MG63 (cell line): ENCODE results near the gene PAN3. TPM values are rescaled to one million over a fixed set of nuclear protein-coding genes. Genes with fewer than 3 reads are reported as not detected.
"Not testable (repeated sequence)": the region's sequence is repeated elsewhere in the genome, so short reads cannot be mapped to it uniquely, and the experiment has no call there.

Experiments
- DNase-seq: peaks from one replicate; pipeline ENCODE4 v3.0.0-alpha.2; 2020
- H3K27me3 ChIP-seq: fragments of 250-450 bp; sonication (Bioruptor Pico); 2 replicates; pipeline ENCODE4 v1.5.1; 2020; ENCODE audit warnings: mild to moderate bottlenecking, moderate library complexity
- H3K36me3 ChIP-seq: fragments of 250-450 bp; sonication (Bioruptor Pico); 2 replicates; pipeline ENCODE4 v1.5.1; 2020; ENCODE audit warnings: mild to moderate bottlenecking, moderate library complexity
- H3K4me3 ChIP-seq: fragments of 250-450 bp; sonication (Bioruptor Pico); 2 replicates; pipeline ENCODE4 v1.5.1; 2020; ENCODE audit warnings: mild to moderate bottlenecking, moderate library complexity
- H3K9me3 ChIP-seq: fragments of 250-450 bp; sonication (Bioruptor Pico); 2 replicates; pipeline ENCODE4 v1.5.1; 2020; ENCODE audit warnings: mild to moderate bottlenecking, moderate library complexity
- total RNA-seq: library from RNA; depleted of rRNA; stranded (reverse); fragments of >200 nt; shearing (Covaris generic); gene quantifications from 2 replicates; pipeline ENCODE4 v1.2.3, GENCODE V29; 2014; ENCODE audit warnings: low replicate concordance

PAN3 gene
- total RNA-seq, 1 experiment from 2014 or later, result 11.6 TPM

DNA sequence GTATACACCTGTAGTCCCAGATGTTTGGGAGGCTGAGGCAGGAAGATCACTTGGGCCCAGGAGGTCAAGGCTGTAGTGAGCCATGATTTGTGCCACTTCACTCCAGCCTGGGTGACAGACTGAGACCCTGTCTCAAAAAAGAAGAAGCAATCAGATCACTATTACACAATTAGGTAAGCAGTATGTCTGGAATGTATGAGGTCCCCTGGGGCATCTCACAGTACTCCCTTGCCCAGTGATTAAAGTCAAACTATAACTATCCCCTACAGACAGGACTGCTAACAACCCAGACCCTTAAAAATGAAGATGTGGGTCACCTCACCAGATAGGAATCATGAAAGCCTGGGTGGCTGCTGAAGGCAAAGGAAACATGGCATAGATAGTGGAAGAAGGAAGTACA lies 9.4 kb upstream of the PAN3 start:
- DNase-seq, result no peak
- no peaks in the 10 kb centered on the region for H3K27me3 ChIP-seq

GRCh38 chr13:28129911-28130693 lies 8.2 kb upstream of the PAN3 start:
- no peaks in the 10 kb centered on the region for H3K9me3 ChIP-seq
- H3K4me3 ChIP-seq, result no peak overlapping the region
- no peaks in the 10 kb centered on the region for H3K27me3 ChIP-seq
- no peak for DNase-seq
- H3K36me3 ChIP-seq, result no peaks in the 10 kb centered on the region

More for the DNA sequence above, 9.4 kb upstream of the PAN3 start:
- H3K9me3 ChIP-seq, result no peaks in the 10 kb centered on the region
- H3K36me3 ChIP-seq, result no peaks in the 10 kb centered on the region
- H3K4me3 ChIP-seq, result no peak overlapping the region

DNA sequence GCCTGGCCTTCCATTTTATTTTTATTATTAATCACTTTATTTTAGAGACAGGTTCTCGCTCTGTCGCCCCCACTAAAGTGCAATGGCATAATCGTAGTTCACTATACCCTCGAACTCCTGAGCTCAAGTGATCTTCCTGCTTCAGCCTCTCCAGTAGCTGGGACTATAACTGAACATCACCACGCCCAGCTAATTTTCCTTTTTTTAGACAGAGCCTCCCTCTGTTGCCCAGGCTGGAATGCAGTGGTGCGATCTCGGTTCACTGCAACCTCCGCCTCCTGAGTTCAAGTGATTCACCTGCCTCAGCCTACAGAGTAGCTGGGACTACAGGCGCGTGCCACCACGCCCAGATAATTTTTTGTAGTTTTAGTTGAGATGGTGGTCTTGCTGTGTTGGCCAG lies 6.7 kb upstream of the PAN3 start:
- Histone ChIP-seq H3K36me3 (no peaks in the 10 kb centered on the region), H3K27me3 (no peaks in the 10 kb centered on the region), H3K9me3 (no peaks in the 10 kb centered on the region), H3K4me3 (no peak overlapping the region)
- DNase-seq, result no peak

DNA sequence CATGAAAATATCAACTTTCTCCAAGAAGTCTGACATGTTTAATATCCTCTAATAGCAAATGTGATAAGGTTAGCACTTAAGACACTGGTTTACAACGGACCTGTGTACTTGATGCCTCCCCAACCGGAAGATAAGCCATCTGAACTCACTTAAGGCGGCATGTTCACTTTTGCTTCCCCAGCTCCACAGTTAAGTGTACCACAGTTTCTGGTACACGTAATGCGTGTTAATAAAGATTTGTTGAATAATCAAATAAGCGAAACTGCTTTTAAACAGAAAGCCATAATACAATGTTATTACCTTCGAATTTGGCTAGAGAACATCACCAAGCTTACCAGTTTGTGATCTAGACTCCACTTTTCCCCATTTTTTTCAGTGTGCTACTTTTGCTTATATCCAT lies 1.4 kb upstream of the PAN3 start:
- peak overlapping the region; percentile 97 for H3K4me3 ChIP-seq
- DNase-seq, result no peak
- H3K36me3 ChIP-seq, result no peaks in the 10 kb centered on the region
- no peaks in the 10 kb centered on the region for H3K27me3 ChIP-seq
- H3K9me3 ChIP-seq, result no peaks in the 10 kb centered on the region

- Histone ChIP-seq H3K9me3 (no peaks in the 10 kb centered on the region), H3K36me3 (no peaks in the 10 kb centered on the region), H3K27me3 (no peaks in the 10 kb centered on the region), H3K4me3 (peak overlapping the region; percentile 97)
- DNase-seq, result no peak
Observed at GRCh38 chr13:28137596-28137995, 749 bp upstream of the PAN3 start.

GRCh38 chr13:28138756-28139470 lies 568 bp downstream of the PAN3 start:
- no peaks in the 10 kb centered on the region for H3K9me3 ChIP-seq
- DNase-seq, result peak; percentile 83
- H3K36me3 ChIP-seq, result no peaks in the 10 kb centered on the region
- peak overlapping the region; percentile 97 for H3K4me3 ChIP-seq
- H3K27me3 ChIP-seq, result no peaks in the 10 kb centered on the region

DNA sequence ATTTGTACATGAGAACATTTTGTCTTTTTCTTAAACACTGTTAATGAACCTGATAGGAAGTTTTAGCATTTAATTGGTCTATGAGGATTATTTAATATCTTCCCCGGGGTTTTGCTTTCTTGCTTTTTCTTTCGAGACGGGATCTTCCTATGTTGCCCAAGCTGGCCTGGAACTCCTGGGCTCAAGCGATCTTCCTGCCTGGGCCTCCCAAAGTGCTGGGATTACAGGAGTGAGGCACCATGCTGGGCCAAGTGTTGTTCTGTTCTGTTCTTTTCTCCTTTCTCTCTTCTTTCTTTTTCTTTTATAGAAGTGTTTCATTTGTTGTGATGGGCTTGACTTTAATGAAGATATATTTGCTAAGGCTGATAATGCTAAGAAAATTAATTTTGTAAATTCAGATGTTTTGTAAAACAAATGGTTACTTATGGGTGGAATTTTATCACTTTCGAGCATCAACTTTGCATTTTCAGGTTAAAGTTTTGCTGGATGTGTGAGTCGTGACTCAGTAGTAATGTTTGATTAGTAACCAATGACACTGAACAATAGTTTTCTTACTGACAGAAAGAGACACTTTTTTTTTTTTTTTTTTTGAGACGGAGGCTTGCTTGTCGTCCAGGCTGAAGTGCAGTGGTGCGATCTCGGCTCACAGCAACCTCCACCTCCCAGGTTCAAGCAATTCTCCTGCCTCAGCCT lies 2.2 kb downstream of the PAN3 start:
- peak overlapping the region; percentile 97 for H3K4me3 ChIP-seq
- DNase-seq, result no peak
- no peaks in the 10 kb centered on the region for H3K9me3 ChIP-seq
- H3K36me3 ChIP-seq, result no peaks in the 10 kb centered on the region; the same call in 1 of the 2 replicates
- H3K27me3 ChIP-seq, result no peaks in the 10 kb centered on the region

DNA sequence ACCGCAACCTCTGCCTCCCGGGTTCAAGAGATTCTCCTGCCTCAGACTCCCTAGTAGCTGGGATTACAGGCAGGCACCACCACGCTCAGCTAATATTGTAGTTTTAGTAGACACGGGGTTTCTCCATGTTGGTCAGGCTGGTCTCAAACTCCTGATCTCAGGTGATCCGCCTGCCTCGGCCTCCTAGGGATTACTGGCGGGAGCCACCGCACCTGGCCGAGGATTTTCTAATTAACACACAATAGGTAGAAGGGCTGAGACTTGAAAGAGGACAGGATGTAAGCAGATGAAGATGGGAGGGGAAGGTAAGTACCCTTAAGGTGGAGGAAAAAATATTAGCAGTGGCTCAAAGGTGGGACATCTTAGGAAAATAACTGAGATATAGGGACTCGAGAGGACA lies 3.2 kb downstream of the PAN3 start:
- H3K36me3 ChIP-seq, H3K9me3 ChIP-seq, DNase-seq, H3K4me3 ChIP-seq, H3K27me3 ChIP-seq: not testable (repeated sequence)

DNA sequence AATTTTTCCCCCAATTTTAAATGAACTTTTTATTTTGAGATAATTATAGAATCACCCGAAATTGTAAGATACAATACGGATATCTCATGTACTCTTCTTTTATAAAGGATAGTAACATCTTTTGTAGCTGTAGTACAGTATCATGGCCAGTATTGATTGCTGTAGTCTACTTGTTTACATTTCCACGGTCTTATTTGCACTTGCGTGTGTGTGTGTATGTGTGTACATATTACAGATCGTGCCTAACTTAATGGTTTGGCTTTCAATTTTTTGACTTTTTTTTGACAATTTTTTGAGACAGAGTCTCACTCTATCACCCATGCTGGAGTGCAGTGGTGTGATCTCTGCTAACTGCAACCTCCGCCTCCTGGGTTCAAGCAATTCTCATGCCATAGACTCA lies 6.7 kb downstream of the PAN3 start:
- Histone ChIP-seq H3K4me3 (no peak overlapping the region), H3K36me3 (peaks cover 4% of the 10 kb centered on the region), H3K9me3 (no peaks in the 10 kb centered on the region), H3K27me3 (no peaks in the 10 kb centered on the region)
- DNase-seq, result no peak

- no peak overlapping the region for H3K4me3 ChIP-seq
- no peak for DNase-seq
- H3K36me3 ChIP-seq, result peaks cover 4% of the 10 kb centered on the region
- no peaks in the 10 kb centered on the region for H3K27me3 ChIP-seq
- no peaks in the 10 kb centered on the region for H3K9me3 ChIP-seq
Observed at GRCh38 chr13:28147495-28147894, 9.2 kb downstream of the PAN3 start.

GRCh38 chr13:28159057-28159456 lies 20.7 kb downstream of the PAN3 start:
- H3K27me3 ChIP-seq, result no peaks in the 10 kb centered on the region
- no peak for DNase-seq

DNA sequence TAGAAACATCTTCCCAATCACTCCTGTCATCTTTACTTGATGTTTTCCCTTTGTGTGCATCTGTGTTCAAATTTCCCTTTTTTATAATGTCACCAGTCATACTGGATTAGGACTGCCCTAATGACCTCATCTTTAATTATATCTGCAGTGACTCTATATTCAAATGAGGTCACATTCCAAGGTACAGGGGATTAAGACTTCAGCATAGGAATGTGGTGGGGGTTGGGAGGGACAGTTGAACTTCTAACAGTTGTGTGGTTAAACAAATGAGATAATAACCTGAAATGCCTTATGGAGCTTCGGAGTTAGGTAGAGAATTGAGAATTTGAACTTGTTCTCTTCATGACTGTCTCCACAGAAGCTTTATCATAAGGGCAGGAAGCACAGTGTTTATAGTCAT lies 23.0 kb downstream of the PAN3 start:
- DNase-seq, result no peak
- peaks cover 5% of the 10 kb centered on the region; the same call in 1 of the 2 replicates for H3K9me3 ChIP-seq
- H3K27me3 ChIP-seq, result no peaks in the 10 kb centered on the region
- H3K4me3 ChIP-seq, result no peak overlapping the region
- no peaks in the 10 kb centered on the region; the same call in none of the 2 replicates for H3K36me3 ChIP-seq

More at GRCh38 chr13:28159057-28159456, 20.7 kb downstream of the PAN3 start:
- H3K36me3 ChIP-seq, result peaks cover 7% of the 10 kb centered on the region
- H3K9me3 ChIP-seq, result peaks cover 12% of the 10 kb centered on the region; the same call in 1 of the 2 replicates
- no peak overlapping the region for H3K4me3 ChIP-seq

DNA sequence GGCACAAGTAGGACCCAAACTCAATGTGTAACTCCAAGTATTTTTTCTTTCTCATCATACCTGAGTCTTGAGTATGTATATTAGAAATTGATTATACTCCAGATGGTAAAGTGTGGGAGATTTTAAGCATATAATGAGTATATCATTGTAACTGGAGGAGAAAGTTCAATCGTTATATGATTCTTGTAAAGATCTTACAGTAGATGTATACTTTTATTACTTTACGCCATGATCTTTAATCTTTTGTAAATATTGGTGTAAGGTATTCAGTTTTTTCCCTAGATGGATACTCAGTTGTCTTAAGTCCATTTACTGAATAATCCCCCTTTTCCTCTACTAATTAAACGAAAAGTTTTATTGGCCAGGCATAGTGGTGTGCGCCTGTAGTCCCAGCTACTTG lies 25.2 kb downstream of the PAN3 start:
- H3K9me3 ChIP-seq, result no peaks in the 10 kb centered on the region
- no peak overlapping the region for H3K4me3 ChIP-seq
- no peaks in the 10 kb centered on the region for H3K27me3 ChIP-seq
- no peaks in the 10 kb centered on the region for H3K36me3 ChIP-seq
- DNase-seq, result no peak

DNA sequence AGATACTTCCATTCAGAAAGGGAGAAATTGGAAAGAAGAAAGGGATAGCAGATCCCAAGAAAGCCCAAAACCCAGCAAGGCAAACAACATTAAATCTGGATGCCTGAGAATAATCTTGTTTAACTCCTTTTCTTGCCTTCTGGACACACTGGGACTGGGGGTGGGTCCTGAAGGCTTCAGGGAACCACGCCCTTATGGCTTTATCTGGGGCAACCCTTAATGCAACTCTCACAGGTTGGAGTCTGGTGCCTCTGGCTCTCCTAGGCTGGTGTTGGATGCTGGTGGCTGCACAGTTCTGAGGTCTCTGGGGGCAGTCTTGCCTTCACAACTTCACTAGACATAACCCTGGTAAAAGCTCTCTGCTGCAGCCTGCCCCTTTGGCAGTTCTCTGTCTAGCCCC lies 27.9 kb downstream of the PAN3 start:
- H3K27me3 ChIP-seq, result no peaks in the 10 kb centered on the region
- H3K9me3 ChIP-seq, result no peaks in the 10 kb centered on the region
- DNase-seq, result no peak
- H3K36me3 ChIP-seq, result no peaks in the 10 kb centered on the region
- H3K4me3 ChIP-seq, result no peak overlapping the region

- H3K36me3 ChIP-seq, result peaks cover 8% of the 10 kb centered on the region; the same call in 1 of the 2 replicates
- no peak overlapping the region for H3K4me3 ChIP-seq
- DNase-seq, result no peak
- no peaks in the 10 kb centered on the region for H3K9me3 ChIP-seq
- no peaks in the 10 kb centered on the region for H3K27me3 ChIP-seq
Observed at GRCh38 chr13:28171266-28171665, 32.9 kb downstream of the PAN3 start.

DNA sequence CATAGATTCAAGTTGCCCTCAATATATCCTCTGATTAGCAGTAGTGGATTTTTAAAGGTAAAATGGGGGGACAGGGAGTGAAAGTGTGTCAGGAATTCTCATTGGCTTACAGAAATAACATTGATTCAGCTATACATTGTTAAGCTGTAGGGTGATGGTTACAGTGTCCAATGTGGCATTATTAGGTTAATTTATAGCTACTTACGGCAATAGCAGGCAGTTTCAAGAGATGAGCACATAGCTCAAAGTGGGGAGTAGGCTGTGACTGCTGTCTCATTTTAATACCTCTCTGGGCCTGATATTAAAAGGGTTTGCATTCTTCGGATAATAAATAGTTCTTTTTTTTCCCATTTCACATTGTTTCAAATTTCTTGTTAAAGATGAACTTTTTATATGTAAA lies 34.6 kb downstream of the PAN3 start:
- no peak overlapping the region for H3K4me3 ChIP-seq
- H3K9me3 ChIP-seq, result no peaks in the 10 kb centered on the region
- H3K27me3 ChIP-seq, result no peaks in the 10 kb centered on the region
- no peak for DNase-seq
- H3K36me3 ChIP-seq, result peaks cover 16% of the 10 kb centered on the region

DNA sequence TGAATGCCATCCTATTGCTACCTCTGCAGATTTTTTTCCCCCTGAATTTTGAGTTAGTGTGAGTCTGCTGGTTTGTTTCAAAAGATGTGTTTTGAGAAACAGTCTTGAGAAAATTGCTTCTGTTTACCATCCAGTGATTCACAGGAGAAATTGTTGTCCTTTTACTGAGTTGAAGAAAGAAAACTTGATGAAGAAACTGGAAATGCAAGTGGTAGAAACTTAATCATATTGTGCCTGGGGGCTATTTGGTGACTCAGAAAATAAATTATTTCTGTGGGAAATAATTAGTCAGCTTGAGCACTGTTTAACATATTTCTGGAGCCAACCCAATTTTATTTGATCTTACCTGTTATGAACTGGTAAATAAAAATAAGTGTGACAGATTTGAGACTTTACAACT lies 35.4 kb downstream of the PAN3 start:
- Histone ChIP-seq H3K9me3 (no peaks in the 10 kb centered on the region), H3K4me3 (no peak overlapping the region), H3K36me3 (peaks cover 16% of the 10 kb centered on the region), H3K27me3 (no peaks in the 10 kb centered on the region)
- DNase-seq, result no peak
